NCI-H1048 (cell line): ENCODE results near the gene TNFRSF4.
"Not testable (repeated sequence)": the region's sequence is repeated elsewhere in the genome, so short reads cannot be mapped to it uniquely, and the experiment has no call there.

Source experiments
- DNase-seq: peaks from one replicate; lab custom pipeline; 2025; lab: John Stamatoyannopoulos, UW

The TNFRSF4 gene

DNA sequence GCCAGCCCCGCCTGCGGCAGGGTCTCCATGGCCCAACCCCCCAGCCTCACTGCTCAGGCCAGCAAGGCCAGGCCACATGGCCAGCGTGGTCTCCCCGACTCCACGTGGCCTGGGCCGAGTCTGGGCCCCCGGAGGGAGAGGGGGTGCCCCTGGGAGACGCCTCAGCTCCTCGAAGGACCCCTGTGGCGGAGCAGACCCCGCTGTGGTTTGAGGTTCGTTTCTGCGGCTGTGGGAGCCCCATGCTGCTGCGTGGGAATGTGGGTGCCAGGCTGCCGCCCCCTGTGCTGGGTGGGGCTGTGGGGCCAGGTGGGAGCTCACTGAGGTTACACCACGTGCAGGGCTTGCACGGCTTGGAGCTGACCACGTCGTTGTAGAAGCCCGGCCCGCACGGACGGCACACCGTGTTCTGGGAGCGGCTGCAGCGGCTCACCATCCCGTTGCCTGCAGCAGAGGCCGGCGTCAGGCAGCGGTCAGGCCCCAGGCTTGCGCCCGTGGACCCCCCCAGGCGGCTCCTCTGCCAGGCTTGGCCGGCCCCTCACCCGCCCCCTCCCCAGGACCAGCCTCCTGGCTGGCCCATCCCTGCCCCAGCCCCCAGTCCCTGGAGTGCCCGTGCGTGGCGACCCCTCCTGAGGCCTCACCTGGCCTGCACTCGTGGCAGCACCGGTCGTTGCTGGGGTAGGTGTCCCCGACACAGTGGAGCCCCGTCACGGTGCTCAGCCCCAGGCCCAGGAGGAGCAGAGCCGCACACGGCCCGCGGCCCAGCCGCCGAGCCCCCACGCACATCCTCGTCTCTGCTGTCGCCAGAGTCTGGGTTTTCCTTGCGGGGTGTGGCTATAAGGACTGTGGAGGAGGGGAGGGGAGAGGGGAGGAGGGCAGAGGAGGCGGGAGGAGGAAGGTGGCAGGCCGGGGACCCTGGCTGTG is at the start of gene TNFRSF4:
TNFRSF4 (minus strand) TSS at position 809 of the 921 bp plus-strand sequence; CDS start at position 783, 26 bp downstream.
- DNase-seq: no peak

- DNase-seq: no peak
Measured at GRCh38 chr1:1262758-1263157, 48.8 kb upstream of the TNFRSF4 start.

DNA sequence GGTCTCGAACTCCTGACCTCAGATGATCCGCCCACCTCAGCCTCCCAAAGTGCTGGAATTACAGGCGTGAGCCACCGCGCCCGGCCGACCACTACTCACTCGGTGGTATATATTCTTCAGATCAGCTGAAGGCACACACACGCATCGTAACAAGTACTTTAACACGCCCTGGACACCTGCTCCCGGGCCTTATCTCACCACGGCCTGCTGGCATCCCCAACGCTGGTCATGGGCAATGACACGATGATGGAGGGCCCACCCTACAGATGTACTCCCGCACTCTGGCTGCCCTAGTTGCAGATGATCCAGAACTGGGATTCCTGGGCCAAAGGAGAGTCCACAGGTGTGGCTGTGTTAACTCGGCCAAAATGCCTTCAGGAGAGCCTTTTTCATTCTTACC is 48.1 kb upstream of the TNFRSF4 start:
- no peak for DNase-seq

DNA sequence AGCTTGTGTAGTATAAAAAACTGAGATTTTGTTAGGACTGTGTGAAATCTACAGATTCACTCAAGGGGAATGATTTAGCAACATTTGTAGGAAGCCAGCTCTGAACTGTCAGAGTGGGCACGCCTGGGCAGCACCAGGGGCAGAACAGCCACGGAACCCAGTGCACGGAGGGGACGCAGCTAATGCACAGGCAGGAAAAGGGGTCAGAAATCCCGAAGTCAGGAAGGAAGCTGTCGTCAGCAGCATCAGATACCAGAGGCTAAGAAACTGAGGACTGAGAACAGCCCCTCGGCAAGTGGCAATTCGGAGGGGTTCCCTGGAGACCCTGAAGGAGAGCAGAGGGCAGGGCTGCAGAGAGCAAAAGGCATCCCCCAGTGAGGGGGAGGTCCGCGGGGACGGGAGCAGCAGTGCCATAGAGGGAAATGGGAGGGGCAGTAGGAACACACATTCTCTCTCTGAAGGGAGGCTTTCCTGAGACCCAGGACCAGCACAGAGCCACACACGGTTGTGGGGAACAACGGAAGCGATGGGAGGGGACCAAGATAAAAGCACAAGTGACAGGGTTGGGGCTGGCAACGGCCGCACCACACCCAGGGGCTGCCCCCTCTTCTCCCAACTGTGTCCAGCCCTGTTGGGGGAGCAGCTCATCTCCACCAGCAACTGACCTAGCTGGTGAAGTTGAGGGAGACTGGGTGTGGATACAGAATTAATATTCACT is 47.0 kb upstream of the TNFRSF4 start:
- no peak for DNase-seq

DNA sequence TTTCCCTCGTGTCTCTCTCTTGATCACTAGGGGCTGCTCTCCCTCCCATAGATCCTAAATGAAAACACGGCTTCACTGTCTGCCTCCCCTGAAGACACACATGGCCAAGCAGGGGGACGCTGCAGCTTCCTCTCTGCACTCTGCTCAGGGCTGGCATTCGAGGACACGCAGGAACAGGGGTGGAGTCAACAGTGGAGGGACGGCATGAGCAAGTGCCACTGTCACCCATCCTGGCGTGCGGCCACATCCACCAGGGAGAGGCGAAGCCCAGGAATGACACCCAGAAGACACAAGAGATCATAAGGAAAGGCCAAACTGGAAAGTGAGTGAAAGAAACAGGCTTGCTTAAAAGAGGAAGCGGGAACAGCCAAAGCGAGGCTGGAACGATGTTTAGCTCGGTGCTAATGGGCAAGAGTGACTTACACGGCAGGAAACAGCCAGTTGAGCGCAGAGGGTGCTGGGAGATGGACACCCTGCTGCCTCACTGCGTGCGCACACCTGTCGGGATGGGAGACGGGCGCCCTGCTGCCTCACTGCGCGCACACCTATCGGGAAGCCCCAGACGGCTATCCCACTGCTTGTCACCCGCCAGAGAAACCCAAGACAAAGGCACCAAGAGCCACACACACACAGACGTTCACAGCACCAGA is 46.1 kb upstream of the TNFRSF4 start:
- DNase-seq: no peak

DNA sequence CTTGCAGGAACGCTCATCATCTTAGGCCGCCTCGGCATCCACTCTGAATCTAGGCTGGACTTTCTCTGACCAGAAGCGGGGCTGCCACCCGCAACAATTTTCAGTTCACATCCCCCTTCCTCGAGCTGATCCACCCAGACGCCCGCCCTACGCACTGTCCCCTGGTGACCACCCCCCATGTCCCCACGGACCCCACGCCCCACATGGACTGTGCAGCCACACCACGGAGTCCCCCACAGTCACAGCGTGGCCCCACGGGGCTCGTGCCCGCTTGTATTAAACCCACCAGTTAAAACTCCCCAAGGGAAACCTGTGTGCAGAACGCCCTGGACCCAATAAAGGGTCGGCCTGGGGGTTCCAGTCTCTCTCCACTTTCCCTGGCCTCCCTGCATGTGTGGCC is 45.6 kb upstream of the TNFRSF4 start:
- no peak for DNase-seq

- no peak for DNase-seq
Measured at GRCh38 chr1:1259119-1259488, 45.2 kb upstream of the TNFRSF4 start.

DNA sequence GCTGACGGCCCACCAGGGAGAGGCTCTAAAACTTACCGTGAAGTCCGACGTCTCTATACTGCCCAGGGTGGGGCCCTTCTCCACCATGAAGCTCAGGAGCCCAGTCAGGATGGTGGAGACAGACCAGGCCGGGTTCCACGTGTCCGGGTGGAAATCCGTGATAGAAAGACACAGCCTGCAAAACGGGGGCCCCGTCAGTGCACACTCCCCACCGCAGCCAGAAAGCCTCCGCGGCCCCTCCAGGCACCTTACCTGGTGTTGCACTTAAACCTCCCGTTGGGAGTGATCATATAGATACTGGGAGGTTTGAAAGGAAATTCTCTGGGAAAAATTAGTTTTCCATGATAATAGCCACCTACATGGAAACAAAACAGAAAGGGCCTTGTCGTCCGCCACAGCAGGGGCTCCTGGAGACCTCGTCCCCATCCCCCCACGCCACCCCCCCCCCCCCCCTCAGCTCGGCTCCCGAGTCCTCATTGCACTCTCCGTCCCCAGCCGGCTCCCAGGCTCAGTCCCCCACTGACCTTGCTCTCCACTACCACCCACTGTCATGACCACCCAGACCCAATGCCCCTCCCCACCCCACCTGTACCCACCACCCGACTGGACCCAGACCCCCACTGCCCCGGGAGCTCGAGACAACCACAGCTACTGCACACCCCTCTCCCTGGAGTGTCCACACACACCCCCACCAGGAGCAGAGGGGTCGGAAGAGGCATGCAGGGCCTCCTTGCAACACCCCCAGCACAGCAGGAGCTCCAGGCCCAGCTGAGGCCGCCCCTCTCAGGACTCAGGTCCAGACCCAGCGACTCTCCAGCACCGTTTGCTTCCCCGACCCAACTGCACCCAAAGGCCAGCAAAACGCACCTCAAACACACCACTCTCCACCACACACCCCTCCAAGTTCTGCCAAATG is 43.3 kb upstream of the TNFRSF4 start:
- DNase-seq: no peak

DNA sequence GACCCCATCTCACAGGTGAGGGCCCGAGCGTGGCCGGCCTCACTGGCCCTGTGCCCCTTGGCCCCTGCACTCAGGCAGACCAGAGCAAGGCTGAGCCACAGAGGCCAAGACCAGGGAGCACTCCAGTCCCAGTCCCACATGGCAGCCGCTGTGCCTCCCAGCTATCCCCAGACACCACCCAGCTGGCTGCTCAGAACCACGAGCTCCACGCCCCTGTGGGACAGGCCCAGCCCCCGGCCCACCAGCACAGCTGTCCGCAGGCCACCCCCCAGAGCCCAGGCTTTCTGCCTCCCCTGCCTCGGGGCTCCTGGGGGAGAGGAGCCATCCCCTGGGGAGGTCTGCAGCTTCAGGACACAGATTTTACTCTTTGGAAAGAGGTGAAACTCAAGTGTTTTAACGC is 41.7 kb upstream of the TNFRSF4 start:
- no peak for DNase-seq

DNA sequence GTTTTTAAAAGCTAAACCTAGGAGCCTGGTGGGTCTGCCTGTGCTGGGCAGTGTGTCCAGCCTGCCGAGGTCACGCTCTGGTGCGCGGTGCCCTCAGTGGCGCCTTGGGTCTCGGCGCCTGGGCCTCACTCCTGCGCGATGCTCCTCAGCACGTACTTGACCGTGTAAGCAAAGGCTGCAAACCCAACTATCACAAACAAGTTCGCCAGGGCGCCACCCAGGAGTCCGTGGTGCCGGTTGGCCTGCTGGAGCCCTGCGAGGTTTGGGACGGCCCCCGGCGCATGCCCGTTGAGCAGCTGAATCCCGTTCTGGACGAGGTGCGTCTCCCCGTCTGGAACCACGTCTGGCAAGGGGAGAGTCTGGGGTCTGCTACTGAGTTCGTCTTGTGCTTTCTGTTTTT is 41.1 kb upstream of the TNFRSF4 start:
- DNase-seq: no peak

DNA sequence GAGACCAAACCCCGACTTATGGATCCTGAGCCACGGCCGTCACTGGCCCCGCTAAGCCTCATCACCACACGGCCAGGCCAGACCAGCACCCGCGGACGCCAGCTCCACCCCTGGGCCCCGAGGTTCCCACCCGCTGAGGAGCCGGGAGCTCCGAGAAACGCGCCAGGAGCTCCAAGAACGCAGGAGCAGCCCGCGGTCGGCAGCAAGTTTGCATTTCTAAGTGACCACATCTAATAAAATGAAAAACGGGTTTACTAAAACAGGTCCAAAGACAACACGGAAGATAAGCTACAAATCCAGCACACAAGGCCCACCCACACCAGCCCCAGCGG is 40.7 kb upstream of the TNFRSF4 start:
- DNase-seq: no peak

DNA sequence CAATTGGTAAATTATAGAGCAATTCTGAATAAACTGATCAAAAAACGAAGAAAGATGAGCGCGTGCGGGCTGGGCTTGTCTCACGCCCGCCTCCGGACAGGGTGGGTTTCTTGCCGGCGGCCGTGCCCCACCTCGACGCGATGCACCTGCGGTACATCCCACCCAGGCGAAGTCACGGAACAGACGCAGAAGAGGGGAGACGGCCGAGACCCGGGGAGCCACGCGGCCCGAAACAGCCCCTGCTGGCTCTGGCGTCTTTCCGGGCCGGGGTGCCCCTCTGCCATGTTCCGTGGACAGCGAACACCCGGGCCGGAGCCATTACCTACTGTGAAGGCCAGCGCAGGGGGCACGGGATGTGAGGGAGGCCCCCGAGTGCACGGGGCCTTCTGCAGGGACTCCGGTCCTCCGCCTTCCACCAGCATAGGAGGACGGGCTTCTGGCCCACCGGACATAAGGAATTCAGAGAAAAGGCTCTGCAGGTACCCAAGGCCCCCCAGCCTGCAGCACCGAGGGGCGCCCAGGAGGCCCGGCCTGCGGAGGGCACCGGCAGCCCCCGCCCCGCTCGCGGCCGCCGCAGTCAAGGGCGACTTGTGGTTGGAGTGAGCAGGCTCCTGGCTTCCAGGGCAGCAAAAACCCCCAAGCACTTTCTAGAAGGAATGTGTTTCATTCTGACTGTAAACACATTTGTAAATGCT is 40.2 kb upstream of the TNFRSF4 start:
- no peak for DNase-seq

DNA sequence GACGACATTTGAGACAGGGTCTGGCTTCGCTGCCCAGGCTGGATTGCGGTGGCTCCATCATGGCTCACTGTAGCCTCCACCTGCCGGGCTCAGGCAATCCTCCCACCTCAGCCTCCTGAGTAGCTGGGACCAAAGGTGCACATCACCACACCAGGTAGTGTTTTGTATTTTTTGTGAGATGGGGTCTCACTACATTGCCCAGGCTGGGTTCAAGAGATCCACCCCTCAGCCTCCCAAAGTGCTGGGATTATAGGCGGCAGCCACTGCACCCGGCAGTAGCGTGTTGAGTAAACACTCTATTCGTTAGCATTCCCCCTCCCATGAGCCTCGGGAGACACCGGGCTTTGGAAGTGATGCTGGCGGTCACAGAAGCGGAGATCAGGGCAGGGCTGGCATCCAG is 39.4 kb upstream of the TNFRSF4 start:
- no peak for DNase-seq

- no peak for DNase-seq
Measured at GRCh38 chr1:1250786-1251284, 36.9 kb upstream of the TNFRSF4 start.

DNA sequence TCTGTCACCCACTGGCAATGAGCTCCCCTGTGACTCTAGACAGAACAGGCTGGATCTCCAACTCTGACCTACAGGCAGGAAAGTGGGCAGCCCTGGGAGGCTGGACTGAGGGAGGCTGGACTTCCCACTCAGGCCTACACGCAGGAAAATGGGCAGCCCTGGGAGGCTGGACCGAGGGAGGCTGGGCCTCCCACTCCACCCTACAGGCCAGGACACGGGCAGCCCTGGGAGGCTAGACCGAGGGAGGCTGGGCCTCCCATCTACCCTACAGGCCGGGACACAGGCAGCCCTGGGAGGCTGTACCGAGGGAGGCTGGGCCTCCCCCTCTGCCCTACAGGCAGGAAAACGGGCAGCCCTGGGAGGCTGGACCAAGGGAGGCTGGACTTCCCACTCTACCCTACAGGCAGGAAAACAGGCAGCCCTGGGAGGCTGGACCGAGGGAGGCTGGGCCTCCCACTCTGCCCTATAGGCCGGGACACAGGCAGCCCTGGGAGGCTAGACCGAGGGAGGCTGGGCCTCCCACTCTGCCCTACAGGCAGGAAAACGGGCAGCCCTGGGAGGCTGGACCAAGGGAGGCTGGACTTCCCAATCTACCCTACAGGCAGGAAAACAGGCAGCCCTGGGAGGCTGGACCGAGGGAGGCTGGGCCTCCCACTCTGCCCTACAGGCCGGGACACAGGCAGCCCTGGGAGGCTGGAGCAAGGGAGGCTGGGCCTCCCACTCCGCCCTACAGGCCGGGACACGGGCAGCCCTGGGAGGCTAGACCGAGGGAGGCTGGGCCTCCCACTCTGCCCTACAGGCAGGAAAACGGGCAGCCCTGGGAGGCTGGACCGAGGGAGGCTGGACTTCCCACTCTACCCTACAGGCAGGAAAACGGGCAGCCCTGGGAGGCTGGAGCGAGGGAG is 34.3 kb upstream of the TNFRSF4 start:
- not testable (repeated sequence) for DNase-seq

DNA sequence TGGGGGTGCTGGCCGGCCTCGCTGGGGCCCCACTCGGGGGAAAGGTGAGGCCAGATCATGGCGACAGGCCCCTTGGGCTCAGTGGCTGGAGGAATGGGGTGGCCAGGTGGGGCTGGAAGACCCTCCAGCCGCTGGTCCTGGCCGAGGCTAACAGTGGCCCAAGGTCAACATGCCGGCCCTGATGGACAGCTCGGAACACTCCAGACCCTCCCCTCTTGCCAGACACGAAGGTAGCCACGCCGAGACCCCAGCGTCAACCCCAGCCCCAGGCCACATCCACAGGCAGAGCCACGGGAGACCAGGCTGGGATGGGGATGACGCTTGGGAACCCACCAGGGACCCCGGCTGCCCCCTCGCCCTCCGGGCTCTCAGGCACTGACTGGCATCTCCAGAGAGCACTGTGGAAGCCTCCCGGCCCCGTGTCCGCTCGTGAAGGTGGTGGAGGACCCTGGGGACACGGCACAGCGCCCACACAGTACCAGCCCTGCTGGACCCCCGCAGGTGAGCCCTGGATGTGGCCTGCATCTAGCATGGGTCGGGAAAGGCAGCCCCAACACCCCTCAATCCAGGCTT is 33.5 kb upstream of the TNFRSF4 start:
- no peak for DNase-seq

DNA sequence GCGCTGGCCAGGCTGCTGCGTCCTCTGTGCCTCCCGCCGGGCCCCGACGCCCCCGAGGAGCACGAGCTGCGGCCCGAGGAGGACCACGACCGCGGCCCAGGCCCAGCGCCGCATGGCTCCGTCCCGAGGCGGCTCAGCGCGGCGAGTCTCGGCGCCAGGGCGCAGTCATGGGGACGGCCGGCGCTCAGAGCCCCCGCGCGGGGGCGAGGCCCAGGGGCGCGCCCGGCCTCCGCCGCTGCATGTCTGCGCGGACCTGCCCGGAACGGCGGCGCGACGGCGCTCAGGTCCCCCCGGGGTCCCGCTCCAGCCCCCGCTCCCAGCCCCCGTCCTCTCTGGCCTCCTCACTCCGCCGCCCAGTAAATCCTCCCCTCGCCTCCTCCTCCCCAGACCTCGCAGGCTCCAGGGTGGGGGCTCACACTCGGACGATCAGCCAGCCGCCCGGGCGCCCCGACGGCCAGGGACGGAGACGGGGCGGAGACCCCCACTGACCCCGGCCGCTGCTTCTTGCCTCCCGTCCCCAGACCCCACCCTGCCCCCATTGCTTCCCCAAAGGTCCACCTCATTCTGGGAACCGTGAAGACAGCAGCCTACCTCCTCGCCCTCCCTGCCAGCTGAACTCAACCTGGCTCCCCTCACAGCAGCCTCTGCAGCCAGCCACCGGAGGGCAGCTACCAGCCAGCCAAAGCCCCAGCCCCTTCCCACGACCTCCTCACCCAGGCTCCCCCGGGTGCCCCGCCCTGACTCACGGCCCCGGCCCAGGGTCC is 32.8 kb upstream of the TNFRSF4 start, which contains the start of gene C1QTNF12:
C1QTNF12 (minus strand) TSS at position 146 of the 764 bp plus-strand sequence; CDS start at position 114, 32 bp downstream.
- no peak for DNase-seq

DNA sequence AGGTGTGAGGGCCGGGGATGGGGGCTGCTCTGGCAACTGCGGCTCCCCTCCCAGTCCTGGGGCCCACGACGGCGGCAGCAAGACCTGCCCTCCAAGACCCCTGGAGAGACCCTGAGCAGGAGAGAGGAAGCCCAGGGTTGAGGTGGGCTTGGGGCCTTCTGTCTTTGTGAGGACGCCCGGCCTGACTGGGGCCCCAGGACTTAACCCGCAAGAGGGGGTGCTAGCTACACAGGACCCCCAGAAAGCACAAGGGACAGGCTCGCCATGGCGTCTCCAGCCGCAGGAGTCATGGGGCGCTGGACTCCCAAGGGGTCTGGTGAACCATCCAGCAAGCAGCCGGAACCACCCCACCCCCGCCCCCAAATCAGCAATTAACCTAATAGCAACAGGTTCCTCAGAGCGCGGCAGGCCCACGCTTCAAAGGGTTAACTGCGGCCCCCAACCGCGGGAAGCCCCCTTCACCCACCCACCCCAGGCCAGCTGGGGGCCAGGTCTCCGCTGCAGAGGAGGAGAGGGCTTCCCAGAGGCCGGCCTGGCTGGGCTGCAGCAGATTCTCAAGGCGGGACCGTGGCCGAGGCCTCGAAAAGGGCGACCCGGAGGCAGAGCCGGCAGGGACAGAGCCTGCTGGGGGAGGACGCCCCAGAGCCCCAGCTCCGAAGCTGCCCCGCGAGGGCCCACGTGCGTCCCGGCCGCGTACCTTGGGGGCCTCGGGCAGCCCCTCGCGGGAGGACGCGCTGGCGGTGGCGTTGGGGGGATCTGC is 32.0 kb upstream of the TNFRSF4 start:
- DNase-seq: no peak
